Gastroesophageal sphincter (tissue), 2 donors: Measurements from ENCODE around the gene RGS17.

Experiments used
- POLR2A ChIP-seq, 2 donors: fragments of 450-650 bp; IDR thresholded peaks; one replicate each; pipeline ENCODE4 v1.6.1; 2017; ENCODE audit warnings: antibody characterized with exemption in 2 of 2, mild to moderate bottlenecking in 2 of 2, moderate library complexity in 1 of 2
- POLR2AphosphoS5 ChIP-seq: sonication (generic); formaldehyde crosslinking; IDR thresholded peaks from one replicate; pipeline ENCODE4 v1.6.1; 2017; ENCODE audit warnings: antibody characterized with exemption

GRCh38 chr6:152957796-152958195 is 173.3 kb downstream of the RGS17 start:
- TF ChIP-seq POLR2A (IDR thresholded peaks at IDR 0.05) (no peak), POLR2AphosphoS5 (no peak)
